ENCODE data around the gene FFAR3. TPM values are rescaled to one million over a fixed set of nuclear protein-coding genes. Genes with fewer than 3 reads are reported as not detected.

FFAR3 gene
- total and polyA plus RNA-seq, 2 of the 8 experiments (the other 6 are each of a cell fraction or from before 2014, with no cell fraction given) = not detected

DNA sequence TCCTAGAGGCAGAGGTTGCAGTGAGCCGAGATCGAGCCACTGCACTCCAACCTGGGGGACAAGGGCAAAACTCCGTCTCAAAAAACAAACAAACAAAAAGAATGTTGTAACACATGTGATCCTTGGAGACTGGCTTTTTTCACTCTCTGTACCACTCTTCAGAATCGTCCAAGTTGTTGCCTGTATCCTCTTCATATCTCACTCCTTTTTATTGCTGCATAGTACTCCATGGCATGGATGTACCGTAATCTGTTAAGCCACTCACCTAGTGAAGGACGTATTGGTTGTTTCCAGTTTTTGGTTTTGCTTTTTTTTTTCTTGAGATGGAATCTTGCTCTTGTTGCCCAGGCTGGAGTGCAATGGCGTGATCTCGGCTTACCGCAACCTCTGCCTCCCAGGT is 36.2 kb upstream of the FFAR3 start:
- H4K8ac ChIP-seq (ENCODE audit: extremely low read depth, insufficient read depth, low read length) = no peak overlapping the region
- ChIA-PET CTCF (ENCODE audit: partially characterized antibody) (interaction anchor here (1.3 kb wide), 1 partner anchor 15 kb away, joined by 4 read pairs; no protein-coding TSS in a partner anchor), POLR2A (ENCODE audit: partially characterized antibody) (no interaction called here)
- no peak overlapping the region for H2BK12ac ChIP-seq (ENCODE audit: low read depth, low read length)
- no peak overlapping the region for H3K14ac ChIP-seq (ENCODE audit: insufficient read length)
- H3K4me2 ChIP-seq (ENCODE audit: insufficient read depth in 1 of 2, low read depth in 2 of 2, low read length in 2 of 2) = no peak overlapping the region
- H4K5ac ChIP-seq (ENCODE audit: insufficient read length, low read depth, low read length) = no peak overlapping the region
- no peak overlapping the region for H3K4me3 ChIP-seq (ENCODE audit: extremely low read depth in 1 of 4, insufficient read depth in 2 of 4, low read depth in 3 of 4, low read length in 4 of 4)
- no peaks in the 10 kb centered on the region for H3K79me2 ChIP-seq (ENCODE audit: control insufficient read depth in 1 of 2, insufficient read depth in 2 of 2, low read length in 2 of 2)
- H3K27ac ChIP-seq (ENCODE audit: low read depth, low read length) = no peak overlapping the region
- no peaks in the 10 kb centered on the region for H3K23me2 ChIP-seq (ENCODE audit: low read depth, low read length)
- no peak overlapping the region for H2AK5ac ChIP-seq (ENCODE audit: low read depth, low read length)
- no peaks in the 10 kb centered on the region for H3K79me1 ChIP-seq (ENCODE audit: low read depth, low read length)
- DNase-seq (ENCODE audit: low read depth in 1 of 2, low spot score in 2 of 2) = no peak
- H2AFZ ChIP-seq (ENCODE audit: low read length) = no peak overlapping the region
- no peak overlapping the region for H2BK20ac ChIP-seq (ENCODE audit: low read length)
- no peak overlapping the region for H3K18ac ChIP-seq (ENCODE audit: extremely low read depth, low read length)
- H3K9me3 ChIP-seq (ENCODE audit: insufficient read depth in 2 of 2, low read depth in 1 of 2, low read length in 1 of 2) = 0 out of 4 replicates have a peak, but pooled peaks cover 0 to 2% of the 10 kb centered on the region in 2 experiments
- H4K20me1 ChIP-seq (replicated peaks in 1 of 2; ENCODE audit: control insufficient read depth in 1 of 2, insufficient read depth in 2 of 2, low read length in 2 of 2) = no peaks in the 10 kb centered on the region
- H3K9ac ChIP-seq (replicated peaks in 1 of 4; ENCODE audit: extremely low read depth in 1 of 4, low read depth in 3 of 4, low read length in 3 of 4) = no peak overlapping the region
- H3K27me3 ChIP-seq (replicated peaks in 1 of 4; ENCODE audit: control insufficient read depth in 3 of 4, extremely low read depth in 1 of 4, insufficient read depth in 3 of 4, low read length in 3 of 4) = no peaks in the 10 kb centered on the region
- H3K4ac ChIP-seq (replicated peaks; ENCODE audit: insufficient read length, low read depth, low read length) = no peak overlapping the region
- 89% methylated on average over 9 of the region's 9 CpGs; no CpG with 5 or more reads in 1 of the 2 experiments for WGBS, 2 experiments (ENCODE audit: extremely low coverage in 1 of 2, insufficient coverage in 1 of 2, insufficient read length in 1 of 2, insufficient replicate concordance in 2 of 2, low coverage in 1 of 2, low lambda C conversion rate in 2 of 2, missing lambda C conversion rate in 1 of 2)
- H2BK5ac ChIP-seq (ENCODE audit: low read depth, low read length) = no peak overlapping the region
- no peak overlapping the region for H2BK15ac ChIP-seq (ENCODE audit: low read length)
- no peaks in the 10 kb centered on the region for H3K4me1 ChIP-seq (replicated peaks in 1 of 4; ENCODE audit: control insufficient read depth in 3 of 4, insufficient read depth in 4 of 4, low read length in 3 of 4)
- H3K36me3 ChIP-seq (ENCODE audit: control insufficient read depth in 2 of 4, insufficient read depth in 4 of 4, low read length in 3 of 4) = no peaks in the 10 kb centered on the region
- no peak for FAIRE-seq
- H3K23ac ChIP-seq (ENCODE audit: insufficient read length) = no peak overlapping the region
- H4K91ac ChIP-seq (replicated peaks; ENCODE audit: insufficient read length, low read length) = no peak overlapping the region
- no peak overlapping the region for H2BK120ac ChIP-seq (replicated peaks; ENCODE audit: low read depth, low read length)
- H3K56ac ChIP-seq (replicated peaks; ENCODE audit: insufficient read length, low read depth, low read length) = no peak overlapping the region
- no peak for TF ChIP-seq KDM4A (IDR thresholded peaks at IDR 0.05; ENCODE audit: low read depth, low read length, severe bottlenecking)
- TF ChIP-seq BCL11A (IDR thresholded peaks at IDR 0.05; ENCODE audit: low read depth in 2 of 2, low read length in 2 of 2) = no peak
- no peak for TF ChIP-seq CTCF (IDR thresholded peaks at IDR 0.05; ENCODE audit: control extremely low read depth in 1 of 3, insufficient read depth in 1 of 3, low read depth in 1 of 3, low read length in 3 of 3)
- peak; percentile 20; the same call in 1 of the 2 replicates for TF ChIP-seq KDM1A (IDR thresholded peaks at IDR 0.05; ENCODE audit: borderline replicate concordance, low read length)
- TF ChIP-seq SP4 (IDR thresholded peaks at IDR 0.05; ENCODE audit: low read length) = no peak

Data from H1 (cell line).